ENCODE data around the gene GSTA2.

GRCh38 chr6:52707963-52708680, 55.2 kb downstream of the GSTA2 start:
- TF ChIP-seq EZH2 (IDR thresholded peaks at IDR 0.05; ENCODE audit: borderline replicate concordance, low read length), result no peak
- TF ChIP-seq CTCF (IDR thresholded peaks at IDR 0.05; ENCODE audit: low read length), result no peak
